HepG2 (cell line): Measurements from ENCODE around the gene MEGF11.

Experiments used
- EP300 ChIP-seq, 3 experiments: sonication (generic) in 1 of 3; formaldehyde crosslinking in 1 of 3; IDR thresholded peaks; 2 replicates each; pipeline versions ENCODE4 v1.5.1 to v1.6.1; 2011 to 2020; ENCODE audit warnings: low read depth in 2 of 3, low read length in 2 of 3, borderline replicate concordance in 1 of 3, improper control_type of control experiment in 1 of 3, mild to moderate bottlenecking in 1 of 3, missing genetic modification reagents in 1 of 3, moderate library complexity in 1 of 3
- KDM5B ChIP-seq: sonication (generic); formaldehyde crosslinking; IDR thresholded peaks from 2 replicates; pipeline ENCODE4 v1.4.0; 2020; ENCODE audit warnings: missing genetic modification reagents, mild to moderate bottlenecking, borderline replicate concordance
- ZBTB1 ChIP-seq: sonication (generic); formaldehyde crosslinking; IDR thresholded peaks from 2 replicates; pipeline ENCODE4 v1.4.0; 2020; ENCODE audit warnings: missing genetic modification reagents, borderline replicate concordance
- ZFX ChIP-seq: sonication (generic); formaldehyde crosslinking; IDR thresholded peaks from 2 replicates; pipeline ENCODE4 v1.4.0; 2020; ENCODE audit warnings: mild to moderate bottlenecking, low read depth, missing genetic modification reagents, moderate library complexity
- ZNF782 ChIP-seq: sonication (generic); formaldehyde crosslinking; IDR thresholded peaks from 2 replicates; pipeline ENCODE4 v1.4.0; 2020; ENCODE audit warnings: missing genetic modification reagents, mild to moderate bottlenecking, borderline replicate concordance
- TF ChIP-seq, protein P1 (sequence below): IDR thresholded peaks from 2 replicates; pipeline ENCODE4 v1.6.1; 2012; ENCODE audit warnings: inconsistent platforms
- TF ChIP-seq, protein P2 (sequence below): sonication (generic); formaldehyde crosslinking; conservative IDR thresholded peaks from 2 replicates; pipeline ENCODE4 v1.8.0; 2022; ENCODE audit warnings: missing genetic modification reagents
- TF ChIP-seq, protein P3 (sequence below): sonication (generic); formaldehyde crosslinking; IDR thresholded peaks from 2 replicates; pipeline ENCODE4 v1.5.1; 2020; ENCODE audit warnings: missing genetic modification reagents, mild to moderate bottlenecking, borderline replicate concordance

DNA sequence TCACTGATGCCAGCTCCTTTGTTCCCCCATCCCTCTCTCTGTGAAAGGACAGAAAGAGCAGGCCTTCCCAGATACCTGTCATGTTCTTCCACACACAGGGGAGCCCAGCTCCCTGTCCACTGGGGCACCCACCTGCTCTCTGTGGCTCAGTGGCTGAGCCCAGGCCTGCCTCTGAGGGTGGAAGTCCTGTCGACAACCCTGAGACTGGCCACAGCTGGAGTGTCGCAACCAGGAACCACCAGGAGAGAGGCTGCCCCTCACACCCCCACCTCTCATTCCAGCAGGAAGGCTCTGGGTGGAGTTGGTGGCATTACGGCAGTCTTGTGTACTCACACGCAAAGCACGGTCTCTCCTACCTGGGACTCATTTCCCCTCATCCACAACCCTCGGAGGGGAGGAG, 66.3 kb downstream of the MEGF11 start:
- TF ChIP-seq, protein P1, sequence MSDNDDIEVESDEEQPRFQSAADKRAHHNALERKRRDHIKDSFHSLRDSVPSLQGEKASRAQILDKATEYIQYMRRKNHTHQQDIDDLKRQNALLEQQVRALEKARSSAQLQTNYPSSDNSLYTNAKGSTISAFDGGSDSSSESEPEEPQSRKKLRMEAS: no peak
- TF ChIP-seq KDM5B (CRISPR knock-in tag) (no peak), ZNF782 (CRISPR knock-in tag) (no peak), EP300 (IDR thresholded peaks at IDR 0.05; ENCODE audit: low read depth in 2 of 2, low read length in 2 of 2) (no peak), EP300 (CRISPR knock-in tag; IDR thresholded peaks at IDR 0.05; ENCODE audit: borderline replicate concordance) (no peak), ZFX (CRISPR knock-in tag) (no peak), ZBTB1 (CRISPR knock-in tag) (no peak)
- TF ChIP-seq, protein P2, sequence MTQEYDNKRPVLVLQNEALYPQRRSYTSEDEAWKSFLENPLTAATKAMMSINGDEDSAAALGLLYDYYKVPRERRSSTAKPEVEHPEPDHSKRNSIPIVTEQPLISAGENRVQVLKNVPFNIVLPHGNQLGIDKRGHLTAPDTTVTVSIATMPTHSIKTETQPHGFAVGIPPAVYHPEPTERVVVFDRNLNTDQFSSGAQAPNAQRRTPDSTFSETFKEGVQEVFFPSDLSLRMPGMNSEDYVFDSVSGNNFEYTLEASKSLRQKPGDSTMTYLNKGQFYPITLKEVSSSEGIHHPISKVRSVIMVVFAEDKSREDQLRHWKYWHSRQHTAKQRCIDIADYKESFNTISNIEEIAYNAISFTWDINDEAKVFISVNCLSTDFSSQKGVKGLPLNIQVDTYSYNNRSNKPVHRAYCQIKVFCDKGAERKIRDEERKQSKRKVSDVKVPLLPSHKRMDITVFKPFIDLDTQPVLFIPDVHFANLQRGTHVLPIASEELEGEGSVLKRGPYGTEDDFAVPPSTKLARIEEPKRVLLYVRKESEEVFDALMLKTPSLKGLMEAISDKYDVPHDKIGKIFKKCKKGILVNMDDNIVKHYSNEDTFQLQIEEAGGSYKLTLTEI (CRISPR knock-in tag): no peak
- TF ChIP-seq, protein P3, sequence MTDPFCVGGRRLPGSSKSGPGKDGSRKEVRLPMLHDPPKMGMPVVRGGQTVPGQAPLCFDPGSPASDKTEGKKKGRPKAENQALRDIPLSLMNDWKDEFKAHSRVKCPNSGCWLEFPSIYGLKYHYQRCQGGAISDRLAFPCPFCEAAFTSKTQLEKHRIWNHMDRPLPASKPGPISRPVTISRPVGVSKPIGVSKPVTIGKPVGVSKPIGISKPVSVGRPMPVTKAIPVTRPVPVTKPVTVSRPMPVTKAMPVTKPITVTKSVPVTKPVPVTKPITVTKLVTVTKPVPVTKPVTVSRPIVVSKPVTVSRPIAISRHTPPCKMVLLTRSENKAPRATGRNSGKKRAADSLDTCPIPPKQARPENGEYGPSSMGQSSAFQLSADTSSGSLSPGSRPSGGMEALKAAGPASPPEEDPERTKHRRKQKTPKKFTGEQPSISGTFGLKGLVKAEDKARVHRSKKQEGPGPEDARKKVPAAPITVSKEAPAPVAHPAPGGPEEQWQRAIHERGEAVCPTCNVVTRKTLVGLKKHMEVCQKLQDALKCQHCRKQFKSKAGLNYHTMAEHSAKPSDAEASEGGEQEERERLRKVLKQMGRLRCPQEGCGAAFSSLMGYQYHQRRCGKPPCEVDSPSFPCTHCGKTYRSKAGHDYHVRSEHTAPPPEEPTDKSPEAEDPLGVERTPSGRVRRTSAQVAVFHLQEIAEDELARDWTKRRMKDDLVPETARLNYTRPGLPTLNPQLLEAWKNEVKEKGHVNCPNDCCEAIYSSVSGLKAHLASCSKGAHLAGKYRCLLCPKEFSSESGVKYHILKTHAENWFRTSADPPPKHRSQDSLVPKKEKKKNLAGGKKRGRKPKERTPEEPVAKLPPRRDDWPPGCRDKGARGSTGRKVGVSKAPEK (CRISPR knock-in tag): no peak
